Liver (tissue), 9 donors: Measurements from ENCODE around the gene CELA2A. TPM values are rescaled to one million over a fixed set of nuclear protein-coding genes. Genes with fewer than 3 reads are reported as not detected.

Source experiments
- DNase-seq: peaks from one replicate; pipeline ENCODE4 v3.0.0-alpha.2; 2017; ENCODE audit warnings: low spot score
- H3K27ac ChIP-seq, 2 donors: one replicate each; pipeline ENCODE4 v1.7.0; 2013; ENCODE audit warnings: inconsistent platforms in 2 of 2, low read length in 2 of 2, control low read depth in 1 of 2, low read depth in 1 of 2, mild to moderate bottlenecking in 1 of 2
- H3K27me3 ChIP-seq, 4 donors: one replicate each; pipeline versions ENCODE4 v1.6.1 to v1.7.0; 2013; ENCODE audit warnings: low read length in 3 of 4, inconsistent platforms in 1 of 4, mild to moderate bottlenecking in 1 of 4, moderate library complexity in 1 of 4; ENCODE audit not compliant: control insufficient read depth in 4 of 4, insufficient read depth in 4 of 4
- H3K36me3 ChIP-seq, 4 donors: one replicate each; pipeline versions ENCODE4 v1.6.1 to v1.7.0; 2013; ENCODE audit warnings: low read length in 3 of 4, mild to moderate bottlenecking in 3 of 4, low read depth in 1 of 4, moderate library complexity in 1 of 4; ENCODE audit not compliant: control insufficient read depth in 4 of 4, insufficient read depth in 3 of 4
- H3K4me1 ChIP-seq, 4 donors: one replicate each; pipeline versions ENCODE4 v1.6.1 to v1.7.0; 2013; ENCODE audit warnings: low read length in 3 of 4, mild to moderate bottlenecking in 3 of 4, moderate library complexity in 1 of 4; ENCODE audit not compliant: control insufficient read depth in 4 of 4, insufficient read depth in 4 of 4
- H3K4me3 ChIP-seq, 3 donors: one replicate each; pipeline versions ENCODE4 v1.6.1 to v1.7.0; 2013; ENCODE audit warnings: low read length in 3 of 3, control low read depth in 1 of 3, low read depth in 1 of 3, mild to moderate bottlenecking in 1 of 3
- H3K9ac ChIP-seq, 2 donors: one replicate each; pipeline ENCODE4 v1.7.0; 2013; ENCODE audit warnings: low read length in 2 of 2, mild to moderate bottlenecking in 2 of 2, moderate library complexity in 2 of 2, control low read depth in 1 of 2, low read depth in 1 of 2
- H3K9me3 ChIP-seq, 4 donors: one replicate each; pipeline versions ENCODE4 v1.6.1 to v1.7.0; 2013; ENCODE audit warnings: low read length in 3 of 4; ENCODE audit not compliant: control insufficient read depth in 4 of 4
- CTCF ChIP-seq: fragments of 150-350 bp; IDR thresholded peaks from 2 replicates; pipeline ENCODE4 v1.5.1; 2017; ENCODE audit warnings: improper control_type of control experiment, low read depth, low read length; ENCODE audit not compliant: missing input control
- EGR1 ChIP-seq, 2 donors: IDR thresholded peaks; 2 replicates each; pipeline ENCODE4 v1.6.1; 2016 to 2018; ENCODE audit warnings: antibody characterized with exemption in 2 of 2, low read depth in 2 of 2
- FOXA1 ChIP-seq: IDR thresholded peaks from 2 replicates; pipeline ENCODE4 v1.6.1; 2016; ENCODE audit warnings: antibody characterized with exemption
- FOXA2 ChIP-seq: IDR thresholded peaks from 2 replicates; pipeline ENCODE4 v1.6.1; 2016; ENCODE audit warnings: antibody characterized with exemption
- GABPA ChIP-seq, 2 donors: IDR thresholded peaks in 1 of 2; conservative IDR thresholded peaks in 1 of 2; 2 replicates each; pipeline ENCODE4 v1.6.1; 2016; ENCODE audit warnings: antibody characterized with exemption in 2 of 2, mild to moderate bottlenecking in 1 of 2, moderate library complexity in 1 of 2
- HNF4A ChIP-seq, 2 donors: conservative IDR thresholded peaks; 2 replicates each; pipeline ENCODE4 v1.6.1; 2016; ENCODE audit warnings: antibody characterized with exemption in 2 of 2, mild to moderate bottlenecking in 2 of 2
- HNF4G ChIP-seq: IDR thresholded peaks from 2 replicates; pipeline ENCODE4 v1.6.1; 2016; ENCODE audit warnings: antibody characterized with exemption
- JUND ChIP-seq, 2 donors: IDR thresholded peaks; 2 replicates each; pipeline ENCODE4 v1.6.1; 2016; ENCODE audit warnings: antibody characterized with exemption in 2 of 2
- MAX ChIP-seq: IDR thresholded peaks from 2 replicates; pipeline ENCODE4 v1.6.1; 2016; ENCODE audit warnings: antibody characterized with exemption
- NR2F2 ChIP-seq: IDR thresholded peaks from 2 replicates; pipeline ENCODE4 v1.6.1; 2016; ENCODE audit warnings: antibody characterized with exemption
- RAD21 ChIP-seq, 2 donors: IDR thresholded peaks; 2 replicates each; pipeline ENCODE4 v1.6.1; 2016; ENCODE audit warnings: antibody characterized with exemption in 2 of 2, mild to moderate bottlenecking in 2 of 2
- RXRA ChIP-seq, 2 donors: IDR thresholded peaks; 2 replicates each; pipeline ENCODE4 v1.6.1; 2017 to 2018; ENCODE audit warnings: antibody characterized with exemption in 2 of 2, mild to moderate bottlenecking in 1 of 2
- SP1 ChIP-seq: IDR thresholded peaks from 2 replicates; pipeline ENCODE4 v1.6.1; 2018; ENCODE audit warnings: antibody characterized with exemption, mild to moderate bottlenecking
- TAF1 ChIP-seq: conservative IDR thresholded peaks from 2 replicates; pipeline ENCODE4 v1.6.1; 2016; ENCODE audit warnings: antibody characterized with exemption, mild to moderate bottlenecking
- ZBTB33 ChIP-seq: IDR thresholded peaks from 2 replicates; pipeline ENCODE4 v1.6.1; 2016; ENCODE audit warnings: antibody characterized with exemption
- WGBS: extraction: QIAGEN DNeasy Blood & Tissue Kit; methylation state at CpG from one replicate; pipeline ENCODE4 v1.1.7; 2013; 5-methylcytosine and 5-hydroxymethylcytosine counted together
- polyA plus RNA-seq, 2 donors: library from polyadenylated mRNA; stranded (reverse) in 1 of 2; unstranded in 1 of 2; fragments of 200-250 nt in 1 of 2; fragments of >200 nt in 1 of 2; fragmentation: Nextera tagmentation in 1 of 2; extraction: Ambion mirVana in 1 of 2; gene quantifications; one replicate each; pipeline versions ENCODE4 v1.2.1 to v1.2.3, GENCODE V29; 2013 to 2015
- total RNA-seq, 2 donors: library from RNA; depleted of rRNA; stranded (reverse); fragments of >200 nt; gene quantifications; one replicate each; pipeline ENCODE4 v1.2.3, GENCODE V29; 2014
- TF ChIP-seq, protein P1 (sequence below): IDR thresholded peaks from 2 replicates; pipeline ENCODE4 v1.6.1; 2016; ENCODE audit warnings: antibody characterized with exemption, mild to moderate bottlenecking
- TF ChIP-seq, protein P2 (sequence below): IDR thresholded peaks from 2 replicates; pipeline ENCODE4 v1.6.1; 2016; ENCODE audit warnings: antibody characterized with exemption
- donor health status: healthy.
- donor health status: healthy.
- donor health status: healthy.
- donor health status: healthy.
- donor health status: healthy.

Gene CELA2A
- total and polyA plus RNA-seq, 4 donors: not detected

DNA sequence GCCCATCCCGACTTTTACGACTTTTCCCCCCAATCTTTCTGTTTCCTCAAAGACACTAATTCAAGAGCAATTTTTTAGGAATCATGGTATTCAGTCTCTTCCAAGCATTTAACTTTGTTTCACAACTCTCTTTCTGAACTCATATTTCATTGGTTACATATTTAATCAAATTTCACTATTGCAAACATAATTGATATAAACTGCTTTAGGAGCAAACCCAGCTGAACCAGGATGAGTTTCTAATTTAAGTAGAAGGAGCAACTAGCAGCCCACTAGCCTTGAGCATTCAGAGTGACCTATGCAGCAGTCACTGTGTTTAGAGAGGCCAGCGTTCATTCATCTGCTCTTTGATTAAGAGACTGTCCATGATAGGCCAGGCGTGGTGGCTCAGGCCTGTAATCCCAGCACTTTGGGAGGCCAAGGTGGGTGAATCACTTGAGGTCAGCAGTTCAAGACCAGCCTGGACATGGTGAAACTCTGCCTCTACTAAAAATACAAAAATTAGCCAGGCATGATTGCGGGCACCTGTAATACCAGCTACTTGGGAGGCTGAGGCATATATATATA is 21.2 kb downstream of the CELA2A start:
- 94% methylated on average over 5 of the region's 5 CpGs for WGBS
- Histone ChIP-seq H3K4me1 (no peaks in the 10 kb centered on the region), H3K9me3 (no peaks in the 10 kb centered on the region), H3K27me3 (no peaks in the 10 kb centered on the region), H3K36me3 (no peaks in the 10 kb centered on the region), H3K27ac (no peak overlapping the region), H3K9ac (no peak overlapping the region), H3K4me3 (no peak overlapping the region)
- TF ChIP-seq TAF1 (no peak), CTCF (no peak), HNF4A (conservative IDR thresholded peaks at IDR 0.05) (no peak), GABPA (IDR thresholded peaks at IDR 0.05 in 1 of 2, conservative IDR thresholded peaks at IDR 0.05 in 1 of 2) (no peak), MAX (no peak), RXRA (IDR thresholded peaks at IDR 0.05) (no peak), ZBTB33 (no peak), JUND (IDR thresholded peaks at IDR 0.05) (no peak), FOXA2 (no peak), FOXA1 (no peak), EGR1 (IDR thresholded peaks at IDR 0.05; ENCODE audit: low read depth in 2 of 2) (no peak), HNF4G (no peak), NR2F2 (no peak), RAD21 (IDR thresholded peaks at IDR 0.05) (no peak), SP1 (no peak)
- TF ChIP-seq, protein P1, sequence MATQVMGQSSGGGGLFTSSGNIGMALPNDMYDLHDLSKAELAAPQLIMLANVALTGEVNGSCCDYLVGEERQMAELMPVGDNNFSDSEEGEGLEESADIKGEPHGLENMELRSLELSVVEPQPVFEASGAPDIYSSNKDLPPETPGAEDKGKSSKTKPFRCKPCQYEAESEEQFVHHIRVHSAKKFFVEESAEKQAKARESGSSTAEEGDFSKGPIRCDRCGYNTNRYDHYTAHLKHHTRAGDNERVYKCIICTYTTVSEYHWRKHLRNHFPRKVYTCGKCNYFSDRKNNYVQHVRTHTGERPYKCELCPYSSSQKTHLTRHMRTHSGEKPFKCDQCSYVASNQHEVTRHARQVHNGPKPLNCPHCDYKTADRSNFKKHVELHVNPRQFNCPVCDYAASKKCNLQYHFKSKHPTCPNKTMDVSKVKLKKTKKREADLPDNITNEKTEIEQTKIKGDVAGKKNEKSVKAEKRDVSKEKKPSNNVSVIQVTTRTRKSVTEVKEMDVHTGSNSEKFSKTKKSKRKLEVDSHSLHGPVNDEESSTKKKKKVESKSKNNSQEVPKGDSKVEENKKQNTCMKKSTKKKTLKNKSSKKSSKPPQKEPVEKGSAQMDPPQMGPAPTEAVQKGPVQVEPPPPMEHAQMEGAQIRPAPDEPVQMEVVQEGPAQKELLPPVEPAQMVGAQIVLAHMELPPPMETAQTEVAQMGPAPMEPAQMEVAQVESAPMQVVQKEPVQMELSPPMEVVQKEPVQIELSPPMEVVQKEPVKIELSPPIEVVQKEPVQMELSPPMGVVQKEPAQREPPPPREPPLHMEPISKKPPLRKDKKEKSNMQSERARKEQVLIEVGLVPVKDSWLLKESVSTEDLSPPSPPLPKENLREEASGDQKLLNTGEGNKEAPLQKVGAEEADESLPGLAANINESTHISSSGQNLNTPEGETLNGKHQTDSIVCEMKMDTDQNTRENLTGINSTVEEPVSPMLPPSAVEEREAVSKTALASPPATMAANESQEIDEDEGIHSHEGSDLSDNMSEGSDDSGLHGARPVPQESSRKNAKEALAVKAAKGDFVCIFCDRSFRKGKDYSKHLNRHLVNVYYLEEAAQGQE: no peak
- TF ChIP-seq, protein P2, sequence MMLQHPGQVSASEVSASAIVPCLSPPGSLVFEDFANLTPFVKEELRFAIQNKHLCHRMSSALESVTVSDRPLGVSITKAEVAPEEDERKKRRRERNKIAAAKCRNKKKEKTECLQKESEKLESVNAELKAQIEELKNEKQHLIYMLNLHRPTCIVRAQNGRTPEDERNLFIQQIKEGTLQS: no peak
- no peak for DNase-seq
